IPS-18a (cell line): ENCODE measurements around the gene RBM25.

ENCODE experiments used
- H3K27ac ChIP-seq: one replicate; pipeline ENCODE4 v1.5.1; 2013; ENCODE audit warnings: low read length
- H3K27me3 ChIP-seq: one replicate; pipeline ENCODE4 v1.6.1; 2013; ENCODE audit warnings: mild to moderate bottlenecking, low read length; ENCODE audit not compliant: control insufficient read depth, insufficient read depth
- H3K36me3 ChIP-seq: one replicate; pipeline ENCODE4 v1.6.1; 2013; ENCODE audit warnings: low read depth, low read length; ENCODE audit not compliant: control insufficient read depth
- H3K4me1 ChIP-seq: one replicate; pipeline ENCODE4 v1.6.1; 2013; ENCODE audit warnings: low read depth, low read length; ENCODE audit not compliant: control insufficient read depth
- H3K4me3 ChIP-seq: one replicate; pipeline ENCODE4 v1.5.1; 2013; ENCODE audit warnings: low read length
- H3K9ac ChIP-seq: one replicate; pipeline ENCODE4 v1.6.1; 2013; ENCODE audit warnings: mild to moderate bottlenecking, low read length, moderate library complexity
- H3K9me3 ChIP-seq: one replicate; pipeline ENCODE4 v1.6.1; 2013; ENCODE audit warnings: low read depth, low read length; ENCODE audit not compliant: control insufficient read depth

Gene RBM25

GRCh38 chr14:73105050-73105449 is 46.7 kb downstream of the RBM25 start:
- no peaks in the 10 kb centered on the region for H3K27me3 ChIP-seq
- no peak overlapping the region for H3K9ac ChIP-seq
- no peak overlapping the region for H3K4me3 ChIP-seq
- no peak overlapping the region for H3K27ac ChIP-seq
- no peaks in the 10 kb centered on the region for H3K9me3 ChIP-seq
- peaks cover 93% of the 10 kb centered on the region for H3K36me3 ChIP-seq
- no peaks in the 10 kb centered on the region for H3K4me1 ChIP-seq

- H3K36me3 ChIP-seq, result peaks cover 93% of the 10 kb centered on the region
- H3K27ac ChIP-seq, result no peak overlapping the region
These were observed 47.4 kb downstream of the RBM25 start for GRCh38 chr14:73105727-73106126.

GRCh38 chr14:73116079-73116665 is 57.8 kb downstream of the RBM25 start:
- Histone ChIP-seq H3K27ac (no peak overlapping the region), H3K4me1 (no peaks in the 10 kb centered on the region), H3K9me3 (no peaks in the 10 kb centered on the region), H3K27me3 (no peaks in the 10 kb centered on the region), H3K9ac (no peak overlapping the region), H3K4me3 (no peak overlapping the region), H3K36me3 (peaks cover 84% of the 10 kb centered on the region)

More at GRCh38 chr14:73105727-73106126, 47.4 kb downstream of the RBM25 start:
- Histone ChIP-seq H3K9me3 (no peaks in the 10 kb centered on the region), H3K4me1 (no peaks in the 10 kb centered on the region), H3K9ac (no peak overlapping the region), H3K27me3 (no peaks in the 10 kb centered on the region), H3K4me3 (no peak overlapping the region)

- peaks cover 34% of the 10 kb centered on the region for H3K4me1 ChIP-seq
- peaks cover 42% of the 10 kb centered on the region for H3K36me3 ChIP-seq
- no peak overlapping the region for H3K9ac ChIP-seq
- no peak overlapping the region for H3K4me3 ChIP-seq
- H3K9me3 ChIP-seq, result no peaks in the 10 kb centered on the region
- no peak overlapping the region for H3K27ac ChIP-seq
- H3K27me3 ChIP-seq, result no peaks in the 10 kb centered on the region
These were observed 66.0 kb downstream of the RBM25 start for GRCh38 chr14:73124180-73124894.

GRCh38 chr14:73125169-73125588 is 66.8 kb downstream of the RBM25 start:
- peaks cover 33% of the 10 kb centered on the region for H3K36me3 ChIP-seq
- no peaks in the 10 kb centered on the region for H3K27me3 ChIP-seq
- peaks cover 34% of the 10 kb centered on the region for H3K4me1 ChIP-seq
- H3K4me3 ChIP-seq, result peak overlapping the region; percentile 25
- H3K9me3 ChIP-seq, result no peaks in the 10 kb centered on the region
- no peak overlapping the region for H3K9ac ChIP-seq
- H3K27ac ChIP-seq, result peak overlapping the region; percentile 2

GRCh38 chr14:73125746-73126145 is 67.4 kb downstream of the RBM25 start:
- Histone ChIP-seq H3K9me3 (no peaks in the 10 kb centered on the region), H3K27me3 (no peaks in the 10 kb centered on the region), H3K36me3 (peaks cover 30% of the 10 kb centered on the region), H3K4me1 (peaks cover 34% of the 10 kb centered on the region), H3K27ac (peak overlapping the region; percentile 2), H3K4me3 (peak overlapping the region; percentile 25), H3K9ac (no peak overlapping the region)

- no peak overlapping the region for H3K9ac ChIP-seq
- no peaks in the 10 kb centered on the region for H3K36me3 ChIP-seq
- no peaks in the 10 kb centered on the region for H3K9me3 ChIP-seq
- H3K4me1 ChIP-seq, result peaks cover 8% of the 10 kb centered on the region
- no peak overlapping the region for H3K27ac ChIP-seq
- no peak overlapping the region for H3K4me3 ChIP-seq
- H3K27me3 ChIP-seq, result no peaks in the 10 kb centered on the region
These were observed 75.5 kb downstream of the RBM25 start for GRCh38 chr14:73133795-73134194.

GRCh38 chr14:73136085-73136386 is 77.7 kb downstream of the RBM25 start:
- no peaks in the 10 kb centered on the region for H3K36me3 ChIP-seq
- H3K9me3 ChIP-seq, result no peaks in the 10 kb centered on the region
- no peak overlapping the region for H3K27ac ChIP-seq
- peaks cover 8% of the 10 kb centered on the region for H3K4me1 ChIP-seq
- H3K9ac ChIP-seq, result no peak overlapping the region
- peak overlapping the region; percentile 79 for H3K4me3 ChIP-seq
- no peaks in the 10 kb centered on the region for H3K27me3 ChIP-seq

GRCh38 chr14:73136387-73137225 is 78.3 kb downstream of the RBM25 start, which contains the start of gene PSEN1:
Gene PSEN1, plus strand, starts transcription at chr14:73136507. Its CDS starts 11,513 bp downstream, at chr14:73148020.
- Histone ChIP-seq H3K27me3 (no peaks in the 10 kb centered on the region), H3K4me3 (peak within 1 kb of the TSS; percentile 79), H3K9me3 (no peaks in the 10 kb centered on the region), H3K4me1 (peaks cover 8% of the 10 kb centered on the region), H3K27ac (no peak within 1 kb of the TSS), H3K36me3 (no peaks in the 10 kb centered on the region), H3K9ac (peak within 1 kb of the TSS; percentile 71)

- Histone ChIP-seq H3K27me3 (no peaks in the 10 kb centered on the region), H3K4me1 (peaks cover 12% of the 10 kb centered on the region), H3K4me3 (no peak overlapping the region), H3K27ac (no peak overlapping the region), H3K9me3 (no peaks in the 10 kb centered on the region), H3K36me3 (peaks cover 4% of the 10 kb centered on the region), H3K9ac (no peak overlapping the region)
These were observed 82.5 kb downstream of the RBM25 start for GRCh38 chr14:73140811-73141323.

- H3K27me3 ChIP-seq, result no peaks in the 10 kb centered on the region
- no peak overlapping the region for H3K27ac ChIP-seq
- H3K9me3 ChIP-seq, result no peaks in the 10 kb centered on the region
- H3K36me3 ChIP-seq, result peaks cover 4% of the 10 kb centered on the region
- no peak overlapping the region for H3K9ac ChIP-seq
- peaks cover 9% of the 10 kb centered on the region for H3K4me1 ChIP-seq
- no peak overlapping the region for H3K4me3 ChIP-seq
These were observed 83.9 kb downstream of the RBM25 start for GRCh38 chr14:73142216-73142615.
